Thyroid gland (tissue), 4 donors: ENCODE data around the gene DAND5.

Source experiments
- POLR2A ChIP-seq, 2 donors: fragments of 450-650 bp; IDR thresholded peaks; one replicate each; pipeline ENCODE4 v1.6.1; 2017; ENCODE audit warnings: antibody characterized with exemption in 2 of 2, mild to moderate bottlenecking in 2 of 2, moderate library complexity in 1 of 2
- TF ChIP-seq, protein P1 (sequence below), 6 experiments: fragments of 200-600 bp in 3 of 6; fragments of 450-650 bp in 3 of 6; sonication (generic) in 3 of 6; IDR thresholded peaks; one replicate each; pipeline ENCODE4 v1.5.1; 2016 to 2019; ENCODE audit warnings: antibody characterized with exemption in 6 of 6, mild to moderate bottlenecking in 2 of 6, inconsistent platforms in 1 of 6, moderate library complexity in 1 of 6

DNA sequence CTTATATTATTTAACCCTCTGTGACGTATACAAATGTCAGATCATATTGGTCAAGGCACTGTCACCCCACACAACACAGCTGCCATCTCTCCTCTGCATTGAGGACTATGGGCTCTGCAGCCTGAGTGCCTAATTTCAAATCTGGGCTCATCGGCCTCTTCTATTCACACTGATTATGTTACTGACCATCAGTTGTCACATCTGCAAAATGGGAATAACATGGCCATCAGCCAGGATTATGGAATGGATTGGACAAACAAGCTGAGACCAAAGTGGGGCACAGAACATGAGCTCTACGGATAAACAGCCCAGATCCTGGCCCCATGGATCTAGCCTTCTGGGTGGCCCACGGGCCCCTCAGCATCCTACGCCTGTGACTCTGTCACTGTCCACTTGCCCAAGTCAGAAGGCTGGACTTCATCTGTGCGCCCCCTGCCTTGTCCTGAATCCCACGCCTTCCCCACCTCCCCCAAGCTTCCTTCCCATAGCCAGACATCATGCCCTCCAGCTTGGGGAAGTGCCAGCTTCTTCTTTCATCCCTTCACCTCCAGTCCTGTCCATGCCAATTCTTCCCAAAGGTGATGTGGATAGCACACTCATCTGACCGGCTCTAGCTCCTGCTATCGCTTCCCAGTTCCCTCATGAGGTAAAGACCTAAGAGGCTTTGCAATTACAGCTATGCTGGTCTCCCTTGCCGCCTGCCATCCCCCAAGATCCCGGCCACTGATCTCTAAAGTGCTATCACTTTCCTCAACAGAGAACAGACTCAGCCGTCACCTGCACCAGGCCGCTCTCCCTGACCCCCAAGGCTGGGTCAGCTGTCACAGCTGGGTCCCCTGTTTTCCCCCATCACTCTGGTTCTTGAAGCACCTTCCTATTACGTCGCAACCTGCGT is 36.7 kb upstream of the DAND5 start:
- no peak for TF ChIP-seq POLR2A (IDR thresholded peaks at IDR 0.05)
- TF ChIP-seq, protein P1, sequence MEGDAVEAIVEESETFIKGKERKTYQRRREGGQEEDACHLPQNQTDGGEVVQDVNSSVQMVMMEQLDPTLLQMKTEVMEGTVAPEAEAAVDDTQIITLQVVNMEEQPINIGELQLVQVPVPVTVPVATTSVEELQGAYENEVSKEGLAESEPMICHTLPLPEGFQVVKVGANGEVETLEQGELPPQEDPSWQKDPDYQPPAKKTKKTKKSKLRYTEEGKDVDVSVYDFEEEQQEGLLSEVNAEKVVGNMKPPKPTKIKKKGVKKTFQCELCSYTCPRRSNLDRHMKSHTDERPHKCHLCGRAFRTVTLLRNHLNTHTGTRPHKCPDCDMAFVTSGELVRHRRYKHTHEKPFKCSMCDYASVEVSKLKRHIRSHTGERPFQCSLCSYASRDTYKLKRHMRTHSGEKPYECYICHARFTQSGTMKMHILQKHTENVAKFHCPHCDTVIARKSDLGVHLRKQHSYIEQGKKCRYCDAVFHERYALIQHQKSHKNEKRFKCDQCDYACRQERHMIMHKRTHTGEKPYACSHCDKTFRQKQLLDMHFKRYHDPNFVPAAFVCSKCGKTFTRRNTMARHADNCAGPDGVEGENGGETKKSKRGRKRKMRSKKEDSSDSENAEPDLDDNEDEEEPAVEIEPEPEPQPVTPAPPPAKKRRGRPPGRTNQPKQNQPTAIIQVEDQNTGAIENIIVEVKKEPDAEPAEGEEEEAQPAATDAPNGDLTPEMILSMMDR (IDR thresholded peaks at IDR 0.05), result no peak
